NOMO-1 treated with DMSO at 0.1 percent for 48 hours (cell line): ENCODE measurements around the gene GNLY.
"Not testable (repeated sequence)": the region's sequence is repeated elsewhere in the genome, so short reads cannot be mapped to it uniquely, and the experiment has no call there.

Experiments
- DNase-seq: peaks from one replicate; lab custom pipeline; 2025; ENCODE audit not compliant: unreplicated experiment; lab: John Stamatoyannopoulos, UW

GNLY gene

GRCh38 chr2:85707304-85707703 lies 13.1 kb downstream of the GNLY start:
- peak; percentile 91 for DNase-seq

GRCh38 chr2:85708641-85709040 lies 14.5 kb downstream of the GNLY start:
- DNase-seq, result no peak

- DNase-seq, result peak; percentile 75
These were observed 15.2 kb downstream of the GNLY start for GRCh38 chr2:85709401-85709811.

- DNase-seq, result no peak
These were observed 16.8 kb downstream of the GNLY start for GRCh38 chr2:85710687-85711577.

- no peak for DNase-seq
These were observed 17.5 kb downstream of the GNLY start for GRCh38 chr2:85711578-85712060.

DNA sequence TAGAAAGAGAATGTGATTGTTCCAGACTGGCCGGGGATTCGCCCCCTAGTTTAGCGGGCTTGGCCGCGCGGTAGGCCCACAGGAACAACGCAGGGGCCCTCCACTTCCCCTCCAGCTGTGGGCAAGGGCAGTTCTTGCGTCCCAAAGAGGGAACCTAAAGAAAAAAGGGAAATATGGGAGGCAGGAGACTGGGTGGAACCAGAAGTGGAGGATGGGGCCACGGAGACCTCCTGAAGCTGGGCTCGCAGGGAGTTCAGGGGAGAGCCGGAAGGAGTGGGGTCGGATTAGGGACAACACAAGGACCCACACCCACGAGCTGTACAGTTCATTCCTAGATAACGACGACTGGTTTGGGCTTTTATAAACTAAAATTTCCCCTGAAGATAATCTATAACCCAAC lies 18.2 kb downstream of the GNLY start:
- peak; percentile 69 for DNase-seq

DNA sequence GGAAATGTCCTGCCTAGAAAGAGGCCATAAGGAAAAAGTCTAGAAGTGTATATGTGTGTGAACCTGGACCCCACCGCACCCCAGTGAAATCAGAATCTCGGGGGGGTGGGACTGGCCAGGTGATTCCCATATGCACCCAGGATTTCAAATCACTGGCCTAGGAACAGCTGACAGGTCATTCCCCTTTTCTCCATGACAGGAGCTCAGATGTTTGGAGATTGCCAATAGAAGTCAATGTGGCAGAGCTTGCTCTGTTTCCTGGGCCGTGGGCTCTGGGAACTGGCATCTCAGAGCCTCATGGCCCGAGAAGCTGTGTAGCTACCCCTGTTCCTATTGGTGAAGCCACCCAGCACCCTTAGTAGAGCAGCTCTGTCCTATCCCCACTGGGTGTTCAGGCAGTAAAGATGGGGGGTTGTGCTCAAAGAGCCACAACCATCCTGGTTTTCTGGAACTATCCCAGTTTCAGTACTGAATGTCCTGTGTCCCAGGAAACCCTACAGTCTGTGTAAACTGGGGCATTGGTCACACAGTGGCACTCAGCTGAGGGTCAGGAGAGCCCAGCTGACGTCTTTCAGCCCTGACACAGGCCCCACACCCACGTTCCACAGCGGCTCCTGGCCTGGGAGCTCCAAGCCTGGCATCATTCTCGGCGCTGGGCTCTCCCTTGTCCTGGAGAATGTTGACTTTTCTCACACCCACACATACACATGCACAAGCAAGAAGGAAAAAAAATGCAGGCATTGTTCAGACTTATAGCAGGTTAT lies 18.9 kb downstream of the GNLY start:
- DNase-seq, result no peak

DNA sequence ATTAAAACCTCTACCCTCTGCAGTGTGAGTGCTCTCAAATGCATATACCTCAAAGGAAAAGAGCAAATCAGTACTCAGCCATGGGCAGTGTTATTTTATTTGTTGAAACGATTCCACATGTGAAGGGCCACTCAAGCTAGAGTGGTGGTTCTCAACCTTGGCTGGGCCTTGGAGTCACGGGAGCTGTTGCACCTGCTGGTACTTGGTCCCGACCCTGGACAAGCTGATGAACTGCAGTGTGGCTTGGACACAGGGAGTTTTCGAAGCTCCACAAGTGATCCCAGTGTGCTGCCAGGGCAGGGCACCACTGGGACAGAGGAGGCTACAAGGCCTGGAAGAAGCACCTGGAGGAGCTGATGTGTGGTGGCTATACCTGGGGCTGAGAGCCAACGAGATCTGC lies 19.7 kb downstream of the GNLY start:
- DNase-seq, result no peak

DNA sequence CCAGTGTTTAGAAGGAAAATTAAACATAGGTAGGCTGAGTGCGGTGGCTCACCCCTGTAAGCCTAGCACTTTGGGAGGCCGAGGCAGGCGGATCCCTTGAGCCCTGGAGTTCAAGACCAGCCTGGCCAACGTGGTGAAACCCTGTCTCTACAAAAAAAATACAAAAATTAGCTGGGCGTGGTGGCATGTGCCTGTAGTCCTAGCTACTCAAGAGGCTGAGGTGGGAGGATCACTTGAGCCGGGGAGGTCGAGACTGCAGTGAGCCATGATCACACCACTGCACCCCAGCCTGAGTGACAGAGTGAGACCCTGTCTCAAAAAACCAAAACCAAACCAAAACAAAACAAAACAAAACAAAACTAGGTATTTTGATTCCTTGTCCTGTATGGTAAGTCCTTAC lies 20.3 kb downstream of the GNLY start:
- DNase-seq, result not testable (repeated sequence)

GRCh38 chr2:85714841-85715240 lies 20.7 kb downstream of the GNLY start:
- DNase-seq, result no peak

DNA sequence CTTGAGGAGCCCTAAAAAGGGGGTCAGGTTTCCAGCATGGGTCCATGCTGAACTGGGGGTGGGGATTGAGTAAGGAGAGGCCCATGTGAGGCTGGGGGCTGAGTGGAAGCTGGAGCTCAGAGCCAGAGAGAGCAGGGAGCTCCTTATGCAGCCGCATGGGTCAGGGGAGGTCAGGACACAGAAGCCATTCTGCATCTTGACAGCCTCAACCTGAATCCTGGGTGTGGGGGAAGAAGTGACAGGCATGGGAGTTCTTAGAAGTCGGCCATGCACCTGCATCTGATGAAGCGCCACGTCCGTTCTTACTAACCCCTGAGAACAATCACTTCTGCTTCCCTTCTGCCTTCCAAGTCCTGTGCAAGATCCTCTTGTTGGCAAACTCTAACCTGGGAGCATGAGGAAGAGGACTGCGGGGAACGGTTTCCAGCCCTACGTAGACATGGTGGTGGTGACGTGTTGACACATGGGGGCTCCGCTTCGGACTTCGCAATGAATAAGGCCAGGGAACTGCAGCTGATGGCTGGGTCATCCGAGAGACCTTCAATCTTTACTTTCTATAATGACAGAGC lies 22.3 kb downstream of the GNLY start:
- no peak for DNase-seq

GRCh38 chr2:85717308-85718008 lies 23.3 kb downstream of the GNLY start:
- DNase-seq, result no peak

GRCh38 chr2:85718009-85718391 lies 23.8 kb downstream of the GNLY start:
- DNase-seq, result peak; percentile 58

DNA sequence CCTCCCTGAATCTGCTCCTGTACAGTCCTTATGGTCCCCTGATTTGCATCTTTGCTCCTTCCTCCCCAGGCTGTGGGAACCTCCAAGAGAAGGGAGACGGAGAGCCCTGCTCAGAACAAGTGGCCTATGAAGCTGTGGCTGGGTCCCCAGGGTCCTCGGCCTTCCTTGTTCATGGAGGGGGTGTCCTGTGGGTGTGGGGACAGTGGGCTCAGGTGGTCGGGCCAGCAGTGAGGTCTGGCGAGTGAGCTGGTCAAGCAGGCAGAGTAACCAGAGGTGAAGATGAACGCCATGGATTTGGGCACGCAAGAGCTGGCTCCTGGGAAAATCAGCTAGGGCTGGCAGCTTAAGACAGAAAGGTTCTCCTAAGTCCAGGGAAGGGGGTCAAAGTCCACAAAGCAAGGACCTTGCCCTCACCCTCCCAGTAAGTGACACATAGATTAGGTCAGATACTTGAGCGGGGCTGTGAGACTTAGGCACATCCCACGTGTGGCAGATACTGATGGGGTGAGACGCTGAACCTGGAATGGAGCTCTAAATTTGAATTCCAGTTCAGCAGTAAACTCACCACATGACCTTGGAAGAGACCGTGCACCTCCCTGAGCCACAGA lies 24.8 kb downstream of the GNLY start:
- DNase-seq, result no peak

DNA sequence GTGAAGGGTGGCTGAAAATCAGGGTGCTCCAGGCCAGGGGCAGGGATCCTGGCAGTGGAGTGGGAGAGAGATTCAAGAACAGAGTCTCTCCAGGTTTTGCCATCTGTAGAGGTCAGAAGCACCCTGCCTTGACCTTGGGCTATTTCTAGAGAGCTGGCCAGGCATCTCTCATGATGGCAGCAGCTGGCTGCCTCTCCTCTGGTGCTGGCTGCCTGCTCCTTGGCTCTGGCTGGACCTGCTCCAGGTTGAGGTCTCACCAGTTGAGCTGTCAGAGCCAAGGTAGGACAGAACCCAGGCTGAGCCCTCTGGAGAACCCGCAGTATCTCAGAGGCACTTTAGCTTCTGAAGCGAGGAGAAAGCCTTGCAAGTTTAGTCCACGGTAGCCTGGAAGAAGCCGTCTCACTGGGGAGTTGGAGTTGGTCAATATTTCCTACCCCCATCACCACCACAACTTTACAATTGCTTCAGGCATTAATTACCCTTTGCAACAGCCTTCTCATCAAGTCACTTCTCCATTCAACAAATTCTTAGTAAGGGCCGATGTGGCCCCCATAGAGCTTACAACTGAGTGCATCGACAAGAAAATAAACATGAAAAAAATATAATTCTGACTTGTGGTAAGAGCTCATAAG lies 25.6 kb downstream of the GNLY start:
- DNase-seq, result peak; percentile 92

DNA sequence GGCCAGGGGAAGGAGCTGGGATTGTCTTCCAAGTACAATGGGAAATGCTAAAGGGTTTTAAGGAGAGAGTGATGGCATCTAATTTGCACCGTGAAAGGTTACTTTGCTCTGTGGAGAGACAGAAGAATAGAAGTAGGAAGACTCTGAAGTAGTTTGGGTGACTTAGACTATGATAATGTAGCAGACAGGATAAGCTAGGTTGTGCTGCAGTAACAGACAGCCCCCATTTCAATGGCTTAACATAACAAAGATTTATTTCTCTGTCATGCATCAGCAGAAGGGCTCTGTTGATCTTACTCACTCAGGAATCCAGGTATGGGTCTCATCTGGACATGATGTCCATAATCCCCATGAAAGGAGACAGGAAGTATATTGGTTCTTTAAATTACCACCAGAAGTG lies 26.4 kb downstream of the GNLY start:
- no peak for DNase-seq

- no peak for DNase-seq
These were observed 27.5 kb downstream of the GNLY start for GRCh38 chr2:85721641-85722040.

DNA sequence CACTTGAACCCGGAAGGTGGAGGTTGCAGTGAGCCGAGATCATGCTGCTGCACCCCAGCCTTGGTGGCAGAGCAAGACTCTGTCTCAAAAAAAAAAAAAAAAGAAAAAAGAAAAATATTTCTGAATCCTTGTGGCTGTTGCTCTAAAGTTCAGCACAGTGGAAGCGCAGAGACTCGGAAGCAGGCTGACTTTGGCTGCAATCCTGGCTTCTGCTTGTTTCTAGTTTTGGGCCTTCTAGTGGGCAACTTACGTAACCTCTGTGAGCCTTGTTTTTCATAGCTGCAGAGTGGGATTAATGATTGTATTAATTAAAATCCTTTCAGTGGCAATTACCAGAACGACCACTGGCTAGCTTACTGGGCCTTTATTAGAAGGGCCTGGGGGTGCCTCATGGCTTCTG lies 28.4 kb downstream of the GNLY start:
- DNase-seq, result no peak

- no peak for DNase-seq
These were observed 29.7 kb downstream of the GNLY start for GRCh38 chr2:85723707-85724360.

DNA sequence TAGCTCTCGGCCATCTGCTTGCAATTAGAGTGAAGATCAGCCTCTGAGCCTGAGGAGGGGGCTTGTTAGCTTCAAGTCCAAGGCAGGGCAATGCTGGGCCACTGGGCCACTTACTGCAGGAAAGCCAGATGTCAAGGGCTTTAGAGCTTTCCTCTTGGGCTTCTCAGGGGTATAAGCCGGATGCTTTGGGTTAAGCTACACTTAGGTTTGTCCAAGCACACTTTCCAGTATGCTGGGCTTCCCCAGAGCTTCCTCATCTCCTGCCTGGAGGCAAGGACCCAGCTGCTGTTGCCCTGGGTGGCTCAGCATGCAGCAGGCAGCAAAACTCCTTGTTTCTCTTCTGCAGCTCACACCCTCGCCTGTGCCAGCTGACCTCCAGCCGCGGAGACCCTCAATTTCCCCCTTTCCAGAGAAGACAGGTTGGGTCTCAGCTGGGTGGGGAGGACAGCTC lies 30.6 kb downstream of the GNLY start:
- DNase-seq, result no peak
